NT2/D1 (cell line): ENCODE data around the gene PRICKLE2.

Source experiments
- SUZ12 ChIP-seq: IDR thresholded peaks from 2 replicates; pipeline ENCODE4 v1.6.1; 2011; ENCODE audit not compliant: insufficient read length, insufficient read depth; ENCODE audit errors: extremely low read depth
- YY1 ChIP-seq: IDR thresholded peaks from 2 replicates; pipeline ENCODE4 v1.6.1; 2011; ENCODE audit not compliant: insufficient read length, insufficient read depth

DNA sequence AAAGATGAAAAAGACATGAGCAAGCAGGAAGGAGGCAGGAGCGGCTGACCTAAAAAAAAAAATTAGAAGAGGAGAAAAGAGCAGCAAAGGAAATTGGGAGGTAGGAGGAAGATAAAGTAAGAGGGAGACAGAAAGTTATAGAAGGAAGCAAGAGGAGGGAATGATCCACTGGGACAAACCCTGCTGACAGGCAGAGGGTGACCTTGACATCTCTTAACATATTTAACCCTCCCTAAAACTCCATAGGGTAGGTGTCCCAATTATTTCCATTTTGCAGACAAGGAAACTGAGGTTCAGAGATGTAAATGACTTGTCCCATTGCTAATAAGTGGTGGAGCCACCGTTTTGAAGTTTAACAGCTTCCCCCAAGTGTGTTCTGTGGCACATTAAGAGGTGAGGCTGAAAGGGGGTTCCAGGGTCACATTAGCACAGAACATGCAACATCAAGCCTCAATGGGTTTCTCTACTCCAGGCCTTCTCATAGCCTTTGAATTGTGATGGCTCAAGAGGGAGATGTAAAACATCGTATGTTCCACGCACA, 37.4 kb upstream of the PRICKLE2 start:
- TF ChIP-seq YY1: no peak
- no peak for TF ChIP-seq SUZ12
